GM18951 (cell line): ENCODE measurements around the gene ZNF106.

Experiments used
- POLR2A ChIP-seq: IDR thresholded peaks from 4 replicates; pipeline ENCODE4 v1.6.1; 2011; ENCODE audit warnings: mild to moderate bottlenecking; ENCODE audit not compliant: insufficient read length, insufficient read depth; ENCODE audit errors: extremely low read depth
- in situ Hi-C: fragments of 300-500 bp; cut with MboI; formaldehyde crosslinking; loops from one replicate; pipeline ENCODE4 v1.12.0; 2022; ENCODE audit warnings: low sequenced_read_pairs, mixed read lengths, inconsistent platforms; ENCODE audit not compliant: unreplicated experiment

Gene ZNF106

DNA sequence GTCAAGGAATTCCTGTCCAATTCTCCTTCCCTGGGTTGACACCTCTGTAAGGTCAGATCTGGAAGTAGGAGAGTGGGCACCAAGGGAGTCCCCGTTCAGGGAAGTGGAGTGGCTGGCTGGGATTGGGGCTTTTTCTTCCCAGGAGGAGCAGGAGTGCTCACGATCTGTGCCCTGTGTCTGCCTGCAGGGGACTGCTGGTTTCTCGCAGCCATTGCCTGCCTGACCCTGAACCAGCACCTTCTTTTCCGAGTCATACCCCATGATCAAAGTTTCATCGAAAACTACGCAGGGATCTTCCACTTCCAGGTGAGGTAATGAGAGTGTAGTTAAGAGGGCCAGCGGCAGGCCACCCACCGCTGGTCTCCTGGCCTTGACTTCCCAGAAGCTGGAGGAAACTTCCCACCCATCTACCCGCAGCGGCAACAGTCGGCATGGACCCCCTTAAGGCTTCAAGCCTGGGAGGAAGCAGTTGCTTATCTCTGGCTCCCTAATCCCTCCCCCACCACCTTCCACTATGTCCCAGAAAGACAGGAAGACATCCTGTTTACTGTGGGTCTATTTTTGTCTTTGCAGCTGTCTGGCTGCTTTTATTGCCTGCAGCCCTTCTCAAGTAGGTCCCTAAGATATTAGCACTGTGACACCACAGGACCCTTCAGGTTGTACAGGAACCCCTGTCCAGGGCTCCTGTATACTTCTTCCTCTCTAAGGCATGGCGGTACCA lies 104.8 kb downstream of the ZNF106 start:
- TF ChIP-seq POLR2A: no peak
- in situ Hi-C loops: no loop called here

DNA sequence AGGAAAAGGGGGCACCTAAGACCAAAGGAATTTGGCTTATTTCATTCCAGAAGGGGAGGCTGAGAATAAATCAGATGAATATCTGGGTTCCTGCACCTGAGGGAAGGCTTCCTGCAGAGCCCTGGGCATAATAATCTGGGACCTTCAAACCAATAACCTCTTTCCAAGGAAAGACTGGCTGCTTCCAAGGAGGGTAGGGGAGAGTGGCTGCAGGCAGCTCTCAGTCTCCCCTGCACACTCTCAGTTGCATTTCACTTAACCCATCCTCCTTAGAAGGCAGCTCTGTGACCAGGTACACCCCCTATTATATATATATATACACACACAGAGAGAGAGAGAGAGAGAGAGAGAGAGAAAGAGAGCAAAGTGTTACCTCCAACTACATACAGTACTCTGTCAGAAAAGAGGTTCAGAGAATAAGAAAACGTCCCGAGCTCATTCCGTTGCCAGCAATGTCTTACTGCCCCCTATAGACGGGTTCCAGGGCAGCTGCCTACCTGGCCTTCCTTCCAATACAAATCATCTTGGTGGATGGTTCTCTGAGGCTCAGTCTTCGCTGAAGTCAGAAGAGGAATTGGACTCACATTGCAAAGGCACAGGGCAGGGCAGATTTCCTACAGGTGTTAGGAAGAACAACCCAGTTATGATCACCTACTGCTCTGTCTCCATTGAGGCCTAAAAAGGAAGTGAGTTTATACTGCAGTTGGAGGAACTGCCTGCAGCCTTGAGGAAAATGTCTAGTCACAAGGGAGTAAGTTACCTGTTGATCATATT lies 105.5 kb downstream of the ZNF106 start:
- TF ChIP-seq POLR2A: no peak
- in situ Hi-C loops: no loop called here

DNA sequence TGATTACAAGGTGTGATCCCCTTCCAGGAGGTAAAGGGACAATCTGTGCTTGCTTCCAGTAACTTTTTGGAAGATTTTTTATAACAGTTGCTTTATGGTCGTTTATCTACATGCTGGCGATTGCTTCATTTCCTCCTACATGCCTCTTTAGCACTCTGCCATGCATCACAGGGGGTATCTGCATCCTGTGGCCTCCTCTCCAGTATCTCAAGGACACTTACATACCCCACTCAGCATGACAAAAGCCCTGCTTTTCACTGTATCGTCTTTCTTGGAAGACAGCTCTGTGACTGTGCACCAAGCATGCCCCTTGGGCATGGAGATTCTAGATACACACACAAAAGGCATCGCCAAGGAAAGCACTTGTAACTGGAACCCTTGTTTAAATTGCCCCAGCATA lies 106.3 kb downstream of the ZNF106 start:
- no peak for TF ChIP-seq POLR2A
- in situ Hi-C loops: no loop called here

GRCh38 chr15:42378011-42378410 lies 112.9 kb downstream of the ZNF106 start:
- in situ Hi-C loops: no loop called here
- TF ChIP-seq POLR2A: no peak

- in situ Hi-C loops: no loop called here
Observed at GRCh38 chr15:42375941-42376340, 115.0 kb downstream of the ZNF106 start.

DNA sequence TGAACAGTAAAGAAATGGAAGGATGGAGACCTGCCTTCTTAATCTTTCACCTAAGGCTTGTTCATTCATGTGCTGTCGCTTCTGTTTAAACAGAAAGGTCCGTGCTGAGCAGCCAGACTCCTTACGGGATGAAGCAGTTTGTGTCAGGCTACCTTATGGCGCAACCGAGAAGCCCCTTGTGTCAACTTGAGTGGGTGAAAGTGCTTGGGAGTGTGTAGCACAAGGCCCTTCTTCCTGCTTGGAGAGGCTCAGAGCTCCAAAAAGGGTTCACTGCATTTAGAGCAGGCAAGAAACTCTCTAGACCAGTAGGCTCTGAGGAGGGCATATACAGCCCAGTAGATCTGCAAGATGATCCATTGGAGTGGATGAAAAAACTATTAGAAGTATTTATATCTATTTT lies 115.7 kb downstream of the ZNF106 start:
- in situ Hi-C loops: no loop called here
- TF ChIP-seq POLR2A: no peak

More at GRCh38 chr15:42375941-42376340, 115.0 kb downstream of the ZNF106 start:
- no peak for TF ChIP-seq POLR2A

- in situ Hi-C loops: no loop called here
- no peak for TF ChIP-seq POLR2A
Observed at GRCh38 chr15:42374810-42375209, 116.1 kb downstream of the ZNF106 start.

- no peak for TF ChIP-seq POLR2A
- in situ Hi-C loops: no loop called here
Observed at GRCh38 chr15:42373936-42374335, 117.0 kb downstream of the ZNF106 start.

- in situ Hi-C loops: no loop called here
- TF ChIP-seq POLR2A: no peak
Observed at GRCh38 chr15:42373274-42373673, 117.7 kb downstream of the ZNF106 start.

GRCh38 chr15:42371096-42371495 lies 119.8 kb downstream of the ZNF106 start:
- in situ Hi-C loops: no loop called here
- no peak for TF ChIP-seq POLR2A

- in situ Hi-C loops: no loop called here
- no peak for TF ChIP-seq POLR2A
Observed at GRCh38 chr15:42368096-42368495, 122.8 kb downstream of the ZNF106 start.

GRCh38 chr15:42367041-42367440 lies 123.9 kb downstream of the ZNF106 start:
- TF ChIP-seq POLR2A: no peak
- in situ Hi-C loops: no loop called here

- no peak for TF ChIP-seq POLR2A
- in situ Hi-C loops: no loop called here
Observed at GRCh38 chr15:42365921-42366550, 124.9 kb downstream of the ZNF106 start.
